ENCODE data around the gene CLRN2. TPM values are rescaled to one million over a fixed set of nuclear protein-coding genes. Genes with fewer than 3 reads are reported as not detected.

Gene CLRN2
- polyA plus RNA-seq, 3 donors, result not detected

GRCh38 chr4:17500574-17500973, 14.4 kb upstream of the CLRN2 start:
- DNase-seq (ENCODE audit: low read depth in 3 of 3, low spot score in 2 of 3), result no peak

GRCh38 chr4:17502756-17503155, 12.2 kb upstream of the CLRN2 start:
- DNase-seq (ENCODE audit: low read depth in 3 of 3, low spot score in 2 of 3), result no peak

- no peak for DNase-seq (ENCODE audit: low read depth in 3 of 3, low spot score in 2 of 3)
These were observed 10.9 kb upstream of the CLRN2 start for GRCh38 chr4:17504081-17504480.

GRCh38 chr4:17510582-17510981, 4.4 kb upstream of the CLRN2 start:
- no peak for DNase-seq (ENCODE audit: low read depth in 3 of 3, low spot score in 2 of 3)

- no peak for DNase-seq (ENCODE audit: low read depth in 3 of 3, low spot score in 2 of 3)
These were observed 3.9 kb upstream of the CLRN2 start for GRCh38 chr4:17511051-17511450.

- DNase-seq (ENCODE audit: low read depth in 3 of 3, low spot score in 2 of 3), result no peak
These were observed 3.4 kb upstream of the CLRN2 start for GRCh38 chr4:17511509-17511949.

GRCh38 chr4:17511950-17512795, 2.8 kb upstream of the CLRN2 start, which contains the start of gene QDPR:
Gene QDPR (minus strand): TSS chr4:17512090. CDS start chr4:17512054, 36 bp downstream.
- DNase-seq (ENCODE audit: low read depth in 3 of 3, low spot score in 2 of 3), result peak in 1 of 3 donors; percentile 49

- no peak for DNase-seq (ENCODE audit: low read depth in 3 of 3, low spot score in 2 of 3)
These were observed 1.8 kb upstream of the CLRN2 start for GRCh38 chr4:17512973-17513665.

- no peak for DNase-seq (ENCODE audit: low read depth in 3 of 3, low spot score in 2 of 3)
These were observed 761 bp downstream of the CLRN2 start for GRCh38 chr4:17515445-17516407.

GRCh38 chr4:17516980-17517379, 2.0 kb downstream of the CLRN2 start:
- DNase-seq (ENCODE audit: low read depth in 3 of 3, low spot score in 2 of 3), result no peak

GRCh38 chr4:17517664-17518063, 2.7 kb downstream of the CLRN2 start:
- no peak for DNase-seq (ENCODE audit: low read depth in 3 of 3, low spot score in 2 of 3)

- no peak for DNase-seq (ENCODE audit: low read depth in 3 of 3, low spot score in 2 of 3)
These were observed 6.6 kb downstream of the CLRN2 start for GRCh38 chr4:17521595-17521994.

GRCh38 chr4:17523662-17524061, 8.7 kb downstream of the CLRN2 start:
- no peak for DNase-seq (ENCODE audit: low read depth in 3 of 3, low spot score in 2 of 3)

- DNase-seq (ENCODE audit: low read depth in 3 of 3, low spot score in 2 of 3), result no peak
These were observed 11.9 kb downstream of the CLRN2 start for GRCh38 chr4:17526695-17527477.

GRCh38 chr4:17528551-17529165, 13.7 kb downstream of the CLRN2 start:
- no peak for DNase-seq (ENCODE audit: low read depth in 3 of 3, low spot score in 2 of 3)

- no peak for DNase-seq (ENCODE audit: low read depth in 3 of 3, low spot score in 2 of 3)
These were observed 16.7 kb downstream of the CLRN2 start for GRCh38 chr4:17531538-17532285.

GRCh38 chr4:17534705-17535104, 19.7 kb downstream of the CLRN2 start:
- no peak for DNase-seq (ENCODE audit: low read depth in 3 of 3, low spot score in 2 of 3)

- no peak for DNase-seq (ENCODE audit: low read depth in 3 of 3, low spot score in 2 of 3)
These were observed 20.3 kb downstream of the CLRN2 start for GRCh38 chr4:17535242-17535641.

GRCh38 chr4:17535906-17536305, 20.9 kb downstream of the CLRN2 start:
- DNase-seq (ENCODE audit: low read depth in 3 of 3, low spot score in 2 of 3), result no peak
